OCI-LY3 (cell line): ENCODE results near the gene IL23A.

Experiments
- EZH2phosphoT487 ChIP-seq: fragments of 200-600 bp; shearing (Covaris generic); IDR thresholded peaks from 2 replicates; pipeline ENCODE4 v1.6.1; 2018; ENCODE audit warnings: antibody characterized with exemption, mixed run types, low read depth
- TF ChIP-seq, protein P1 (sequence below): fragments of 200-600, 300-600 bp; sonication (generic); IDR thresholded peaks from 2 replicates; pipeline ENCODE4 v1.5.1; 2014; ENCODE audit warnings: antibody characterized with exemption, low read length, low read depth

DNA sequence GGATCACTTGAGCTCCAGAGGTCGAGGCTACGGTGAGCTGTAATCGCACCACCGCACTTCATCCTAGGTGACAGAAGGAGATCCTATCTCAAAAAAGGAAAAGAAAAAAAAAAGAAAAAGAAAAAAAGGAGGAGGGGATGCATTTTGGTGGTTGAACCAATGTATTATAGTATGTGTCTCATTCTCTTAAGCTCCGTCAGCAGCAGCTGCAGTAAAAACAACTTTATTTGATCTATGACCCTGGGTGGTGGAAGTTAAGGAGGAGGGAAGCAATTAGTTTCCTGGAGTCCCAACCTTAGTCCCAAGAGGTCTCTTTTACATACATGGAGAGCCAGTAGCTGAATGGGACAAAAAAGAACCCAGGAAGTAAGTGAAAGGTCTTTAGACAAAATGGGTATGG, 50.7 kb downstream of the IL23A start:
- TF ChIP-seq, protein P1, sequence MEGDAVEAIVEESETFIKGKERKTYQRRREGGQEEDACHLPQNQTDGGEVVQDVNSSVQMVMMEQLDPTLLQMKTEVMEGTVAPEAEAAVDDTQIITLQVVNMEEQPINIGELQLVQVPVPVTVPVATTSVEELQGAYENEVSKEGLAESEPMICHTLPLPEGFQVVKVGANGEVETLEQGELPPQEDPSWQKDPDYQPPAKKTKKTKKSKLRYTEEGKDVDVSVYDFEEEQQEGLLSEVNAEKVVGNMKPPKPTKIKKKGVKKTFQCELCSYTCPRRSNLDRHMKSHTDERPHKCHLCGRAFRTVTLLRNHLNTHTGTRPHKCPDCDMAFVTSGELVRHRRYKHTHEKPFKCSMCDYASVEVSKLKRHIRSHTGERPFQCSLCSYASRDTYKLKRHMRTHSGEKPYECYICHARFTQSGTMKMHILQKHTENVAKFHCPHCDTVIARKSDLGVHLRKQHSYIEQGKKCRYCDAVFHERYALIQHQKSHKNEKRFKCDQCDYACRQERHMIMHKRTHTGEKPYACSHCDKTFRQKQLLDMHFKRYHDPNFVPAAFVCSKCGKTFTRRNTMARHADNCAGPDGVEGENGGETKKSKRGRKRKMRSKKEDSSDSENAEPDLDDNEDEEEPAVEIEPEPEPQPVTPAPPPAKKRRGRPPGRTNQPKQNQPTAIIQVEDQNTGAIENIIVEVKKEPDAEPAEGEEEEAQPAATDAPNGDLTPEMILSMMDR = no peak
- TF ChIP-seq EZH2phosphoT487 = no peak
